GM12892 (cell line): ENCODE measurements around the gene KLHL12.

ENCODE experiments used
- POLR2AphosphoS5 ChIP-seq: IDR thresholded peaks from 2 replicates; pipeline ENCODE4 v1.6.1; 2011; ENCODE audit warnings: low read depth, low read length, control low read depth
- TAF1 ChIP-seq: IDR thresholded peaks from 2 replicates; pipeline ENCODE4 v1.6.1; 2011; ENCODE audit warnings: low read depth, mild to moderate bottlenecking, control low read depth, low read length, borderline replicate concordance

DNA sequence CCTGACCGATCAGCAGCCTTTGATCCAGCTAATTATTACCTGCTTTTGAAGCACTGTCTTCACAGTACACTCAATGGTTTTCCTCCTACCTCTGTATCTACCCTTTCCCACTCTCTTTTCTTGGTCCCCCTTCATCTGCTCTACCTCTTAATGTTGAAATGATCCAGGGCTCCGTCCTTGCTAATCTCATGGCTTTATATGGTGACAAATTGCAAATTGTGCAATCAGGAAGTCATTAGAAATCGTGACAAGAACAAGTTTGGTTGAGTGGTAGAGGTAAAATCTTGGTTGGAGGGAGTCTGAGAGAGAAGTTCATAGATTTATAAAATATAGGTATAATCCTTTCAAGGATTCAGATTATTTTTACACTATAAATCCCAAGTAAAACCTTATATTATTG is 49.6 kb upstream of the KLHL12 start:
- TF ChIP-seq POLR2AphosphoS5 (no peak), TAF1 (no peak)
